ENCODE data around the gene BOD1. TPM values are rescaled to one million over a fixed set of nuclear protein-coding genes. Genes with fewer than 3 reads are reported as not detected.

Gene BOD1
- total and polyA plus RNA-seq, 2 of the 8 experiments (the other 6 are each of a cell fraction or from before 2014, with no cell fraction given) = 107 to 149 TPM

- peak overlapping the region; percentile 60 for H4K91ac ChIP-seq (replicated peaks; ENCODE audit: insufficient read length, low read length)
- POLR2A ChIA-PET (ENCODE audit: partially characterized antibody) = interaction anchor here (0.6 to 1.4 kb wide), 4 partner anchors 12 to 320 kb away, joined by 3 to 6 read pairs (median 4); no protein-coding TSS in a partner anchor
- peak overlapping the region; percentile 56; the same call in 1 of the 2 replicates for H2AK5ac ChIP-seq (ENCODE audit: low read depth, low read length)
- H4K8ac ChIP-seq (ENCODE audit: extremely low read depth, insufficient read depth, low read length) = no peak overlapping the region
- 0 out of 2 replicates have a peak overlapping the region, but pooled peaks have one; percentile 68 for H2BK5ac ChIP-seq (ENCODE audit: low read depth, low read length)
- no peaks in the 10 kb centered on the region for H3K79me2 ChIP-seq (ENCODE audit: control insufficient read depth in 1 of 2, insufficient read depth in 2 of 2, low read length in 2 of 2)
- DNase-seq (ENCODE audit: low read depth in 1 of 2, low spot score in 2 of 2) (peak in 1 of 2 experiments; percentile 81), FAIRE-seq (peak; percentile 55)
- no peak overlapping the region for H3K23ac ChIP-seq (ENCODE audit: insufficient read length)
- peak overlapping the region; percentile 66; the same call in 1 of the 2 replicates for H2BK15ac ChIP-seq (ENCODE audit: low read length)
- peak overlapping the region; percentile 75; the same call in 1 of the 2 replicates for H2BK20ac ChIP-seq (ENCODE audit: low read length)
- peak overlapping the region; percentile 40 for H2BK120ac ChIP-seq (replicated peaks; ENCODE audit: low read depth, low read length)
- H4K5ac ChIP-seq (ENCODE audit: insufficient read length, low read depth, low read length) = no peak overlapping the region
- H3K27ac ChIP-seq (ENCODE audit: low read depth, low read length) = no peak overlapping the region
- H3K9ac ChIP-seq (replicated peaks in 1 of 4; ENCODE audit: extremely low read depth in 1 of 4, low read depth in 3 of 4, low read length in 3 of 4) = 0 out of 7 replicates have a peak overlapping the region, but pooled peaks of 1 of the 4 experiments have one; percentile 19
- CTCF ChIA-PET (ENCODE audit: partially characterized antibody) = interaction anchor here (0.5 to 9.0 kb wide), 7 partner anchors 10 to 1366 kb away, joined by 3 to 72 read pairs (median 6); no protein-coding TSS in a partner anchor
- H3K14ac ChIP-seq (ENCODE audit: insufficient read length) = no peak overlapping the region
- H3K4me3 ChIP-seq (ENCODE audit: extremely low read depth in 1 of 4, insufficient read depth in 2 of 4, low read depth in 3 of 4, low read length in 4 of 4) = no peak overlapping the region
- no peaks in the 10 kb centered on the region for H3K9me3 ChIP-seq (ENCODE audit: insufficient read depth in 2 of 2, low read depth in 1 of 2, low read length in 1 of 2)
- H3K4me1 ChIP-seq (replicated peaks in 1 of 4; ENCODE audit: control insufficient read depth in 3 of 4, insufficient read depth in 4 of 4, low read length in 3 of 4) = peaks cover 5 to 22% (median 11%) of the 10 kb centered on the region in 4 experiments
- no peaks in the 10 kb centered on the region for H3K27me3 ChIP-seq (replicated peaks in 1 of 4; ENCODE audit: control insufficient read depth in 3 of 4, extremely low read depth in 1 of 4, insufficient read depth in 3 of 4, low read length in 3 of 4)
- H4K20me1 ChIP-seq (replicated peaks in 1 of 2; ENCODE audit: control insufficient read depth in 1 of 2, insufficient read depth in 2 of 2, low read length in 2 of 2) = no peaks in the 10 kb centered on the region
- no peaks in the 10 kb centered on the region for H3K23me2 ChIP-seq (ENCODE audit: low read depth, low read length)
- H3K36me3 ChIP-seq (ENCODE audit: control insufficient read depth in 2 of 4, insufficient read depth in 4 of 4, low read length in 3 of 4) = no peaks in the 10 kb centered on the region; a peak in 1 of 8 replicates
- H2AFZ ChIP-seq (ENCODE audit: low read length) = no peak overlapping the region
- peak overlapping the region in 1 of 2 experiments; percentile 31; a peak in 1 of 4 replicates for H3K4me2 ChIP-seq (ENCODE audit: insufficient read depth in 1 of 2, low read depth in 2 of 2, low read length in 2 of 2)
- 33% methylated on average over 3 of the region's 3 CpGs; no CpG with 5 or more reads in 1 of the 2 experiments for WGBS, 2 experiments (ENCODE audit: extremely low coverage in 1 of 2, insufficient coverage in 1 of 2, insufficient read length in 1 of 2, insufficient replicate concordance in 2 of 2, low coverage in 1 of 2, low lambda C conversion rate in 2 of 2, missing lambda C conversion rate in 1 of 2)
- H2BK12ac ChIP-seq (ENCODE audit: low read depth, low read length) = peak overlapping the region; percentile 95; the same call in 1 of the 2 replicates
- no peak overlapping the region for H3K56ac ChIP-seq (replicated peaks; ENCODE audit: insufficient read length, low read depth, low read length)
- no peak overlapping the region for H3K18ac ChIP-seq (ENCODE audit: extremely low read depth, low read length)
- no peak for TF ChIP-seq JUN (IDR thresholded peaks at IDR 0.05; ENCODE audit: low read depth, low read length)
- 0 out of 2 replicates have a peak, but pooled peaks have one; percentile 10 for TF ChIP-seq YY1 (IDR thresholded peaks at IDR 0.05; ENCODE audit: low read depth, low read length)
- peak; percentile 73; the same call in 1 of the 2 replicates for TF ChIP-seq KDM1A (IDR thresholded peaks at IDR 0.05; ENCODE audit: borderline replicate concordance, low read length)
- TF ChIP-seq SIN3A (conservative IDR thresholded peaks at IDR 0.05 in 1 of 2, IDR thresholded peaks at IDR 0.05 in 1 of 2; ENCODE audit: low read depth in 1 of 2, low read length in 2 of 2) = peak; percentile 50 to 69; a peak in 2 of 4 replicates
- no peak for TF ChIP-seq CBX5 (IDR thresholded peaks at IDR 0.05; ENCODE audit: low read depth, low read length)
- TF ChIP-seq HDAC2 (IDR thresholded peaks at IDR 0.05; ENCODE audit: borderline replicate concordance in 1 of 2, low read depth in 2 of 2, low read length in 2 of 2) = 0 out of 4 replicates have a peak, but pooled peaks of 1 of the 2 experiments have one; percentile 31
- no peaks in the 10 kb centered on the region for H3K79me1 ChIP-seq (ENCODE audit: low read depth, low read length)
- H3K4ac ChIP-seq (replicated peaks; ENCODE audit: insufficient read length, low read depth, low read length) = no peak overlapping the region
Measured at GRCh38 chr5:173643964-173644363, 27.5 kb upstream of the BOD1 start.

Data from H1 (cell line).